ENCODE data around the gene MBD3. TPM values are rescaled to one million over a fixed set of nuclear protein-coding genes. Genes with fewer than 3 reads are reported as not detected.
"Not testable (repeated sequence)": the region's sequence is repeated elsewhere in the genome, so short reads cannot be mapped to it uniquely, and the experiment has no call there.

MBD3 gene
- total RNA-seq: 10 to 100 TPM; 58.1 to 63.7 TPM

- Mint-ChIP-seq H3K4me3 (peak within 1 kb of the TSS; percentile 96), H3K27ac (peak within 1 kb of the TSS; percentile 82), H3K9me3 (no peaks in the 10 kb centered on the region), H3K4me1 (ENCODE audit: low read depth) (peaks cover 20% of the 10 kb centered on the region), H3K36me3 (ENCODE audit: low read depth) (peaks cover 22% of the 10 kb centered on the region), H3K27me3 (ENCODE audit: low read depth) (no peaks in the 10 kb centered on the region)
- CTCF ChIA-PET: interaction anchor here (0.5 to 1.2 kb wide), 5 partner anchors 9 to 300 kb away, joined by 3 to 4 read pairs (median 3); no protein-coding TSS in a partner anchor
- intact Hi-C loops (cut with micrococcal nuclease): loop anchor here (1.0 to 10.0 kb wide), 5 partner anchors 12 to 318 kb away; partner anchors contain the start of genes FAM174C, KLF16, NDUFS7 and UQCR11
- DNase-seq: peak; percentile 84
Observed at GRCh38 chr19:1592755-1593500, at the start of gene MBD3. TSS of gene MBD3 (minus strand) at chr19:1592865. CDS start at chr19:1592631, 234 bp downstream.

- intact Hi-C loops (cut with micrococcal nuclease); H3K27me3 Mint-ChIP-seq (ENCODE audit: low read depth); CTCF ChIA-PET: not testable (repeated sequence)
Observed at GRCh38 chr19:1640893-1641448, 48.3 kb upstream of the MBD3 start.

GRCh38 chr19:1636325-1637236 is 43.9 kb upstream of the MBD3 start:
- Mint-ChIP-seq H3K27me3 (ENCODE audit: low read depth) (no peaks in the 10 kb centered on the region), H3K4me3 (no peak overlapping the region), H3K36me3 (ENCODE audit: low read depth) (peaks cover 18% of the 10 kb centered on the region), H3K4me1 (ENCODE audit: low read depth) (peaks cover 2% of the 10 kb centered on the region), H3K9me3 (no peaks in the 10 kb centered on the region), H3K27ac (no peak overlapping the region)
- CTCF ChIA-PET: interaction anchor here (0.7 kb wide), 1 partner anchor 340 kb away, joined by 5 read pairs; no protein-coding TSS in a partner anchor
- intact Hi-C loops (cut with micrococcal nuclease): no loop called here
- DNase-seq: no peak

More at GRCh38 chr19:1640893-1641448, 48.3 kb upstream of the MBD3 start:
- not testable (repeated sequence) for H3K4me3 Mint-ChIP-seq; DNase-seq; H3K27ac Mint-ChIP-seq; H3K9me3 Mint-ChIP-seq; H3K4me1 Mint-ChIP-seq (ENCODE audit: low read depth)
- peaks cover 13% of the 10 kb centered on the region for H3K36me3 Mint-ChIP-seq (ENCODE audit: low read depth)

- Mint-ChIP-seq H3K36me3 (ENCODE audit: low read depth) (peaks cover 18% of the 10 kb centered on the region), H3K9me3 (no peaks in the 10 kb centered on the region), H3K27ac (no peak overlapping the region), H3K4me1 (ENCODE audit: low read depth) (peaks cover 2% of the 10 kb centered on the region), H3K4me3 (no peak overlapping the region), H3K27me3 (ENCODE audit: low read depth) (no peaks in the 10 kb centered on the region)
- intact Hi-C loops (cut with micrococcal nuclease): no loop called here
- CTCF ChIA-PET: interaction anchor here (1.1 kb wide), 1 partner anchor 89 kb away, joined by 3 read pairs; no protein-coding TSS in a partner anchor
- DNase-seq: no peak
Observed at GRCh38 chr19:1634938-1635243, 42.2 kb upstream of the MBD3 start.

- Mint-ChIP-seq H3K36me3 (ENCODE audit: low read depth) (peaks cover 16% of the 10 kb centered on the region), H3K27me3 (ENCODE audit: low read depth) (no peaks in the 10 kb centered on the region), H3K4me3 (no peak overlapping the region), H3K27ac (no peak overlapping the region), H3K4me1 (ENCODE audit: low read depth) (peaks cover 2% of the 10 kb centered on the region), H3K9me3 (no peaks in the 10 kb centered on the region)
- intact Hi-C loops (cut with micrococcal nuclease): no loop called here
- CTCF ChIA-PET: interaction anchor here (1.1 kb wide), 1 partner anchor 88 kb away, joined by 3 read pairs; no protein-coding TSS in a partner anchor
- DNase-seq: no peak
Observed at GRCh38 chr19:1634242-1634937, 41.7 kb upstream of the MBD3 start.

- no peak for DNase-seq
- H3K27ac Mint-ChIP-seq: no peak overlapping the region
- H3K4me1 Mint-ChIP-seq (ENCODE audit: low read depth): no peaks in the 10 kb centered on the region
- intact Hi-C loops (cut with micrococcal nuclease): no loop called here
- H3K36me3 Mint-ChIP-seq (ENCODE audit: low read depth): peaks cover 12% of the 10 kb centered on the region
- no peak overlapping the region for H3K4me3 Mint-ChIP-seq
- H3K27me3 Mint-ChIP-seq (ENCODE audit: low read depth): no peaks in the 10 kb centered on the region
- CTCF ChIA-PET: no interaction called here
- H3K9me3 Mint-ChIP-seq: no peaks in the 10 kb centered on the region
Observed at GRCh38 chr19:1633269-1633826, 40.7 kb upstream of the MBD3 start.

GRCh38 chr19:1632462-1633268 is 40.0 kb upstream of the MBD3 start:
- no peaks in the 10 kb centered on the region for H3K9me3 Mint-ChIP-seq
- intact Hi-C loops (cut with micrococcal nuclease): no loop called here
- no peak for DNase-seq
- no peaks in the 10 kb centered on the region for H3K4me1 Mint-ChIP-seq (ENCODE audit: low read depth)
- H3K27ac Mint-ChIP-seq: no peak overlapping the region
- peaks cover 10% of the 10 kb centered on the region for H3K36me3 Mint-ChIP-seq (ENCODE audit: low read depth)
- no peaks in the 10 kb centered on the region for H3K27me3 Mint-ChIP-seq (ENCODE audit: low read depth)
- H3K4me3 Mint-ChIP-seq: no peak overlapping the region
- CTCF ChIA-PET: interaction anchor here (1.0 kb wide), 1 partner anchor 164 kb away, joined by 3 read pairs; no protein-coding TSS in a partner anchor

- no peak for DNase-seq
- Mint-ChIP-seq H3K36me3 (ENCODE audit: low read depth) (peaks cover 10% of the 10 kb centered on the region), H3K27me3 (ENCODE audit: low read depth) (no peaks in the 10 kb centered on the region), H3K4me3 (no peak overlapping the region), H3K4me1 (ENCODE audit: low read depth) (no peaks in the 10 kb centered on the region), H3K9me3 (no peaks in the 10 kb centered on the region), H3K27ac (no peak overlapping the region)
- CTCF ChIA-PET: interaction anchor here (1.0 kb wide), 1 partner anchor 165 kb away, joined by 3 read pairs; no protein-coding TSS in a partner anchor
- intact Hi-C loops (cut with micrococcal nuclease): no loop called here
Observed at GRCh38 chr19:1631557-1632100, 39.0 kb upstream of the MBD3 start.

- no peak overlapping the region for H3K4me3 Mint-ChIP-seq
- CTCF ChIA-PET: no interaction called here
- no peaks in the 10 kb centered on the region for H3K9me3 Mint-ChIP-seq
- intact Hi-C loops (cut with micrococcal nuclease): no loop called here
- no peaks in the 10 kb centered on the region for H3K4me1 Mint-ChIP-seq (ENCODE audit: low read depth)
- peaks cover 11% of the 10 kb centered on the region for H3K36me3 Mint-ChIP-seq (ENCODE audit: low read depth)
- no peaks in the 10 kb centered on the region for H3K27me3 Mint-ChIP-seq (ENCODE audit: low read depth)
- H3K27ac Mint-ChIP-seq: no peak overlapping the region
- no peak for DNase-seq
Observed at GRCh38 chr19:1630811-1631210, 38.1 kb upstream of the MBD3 start.

GRCh38 chr19:1630012-1630411 is 37.3 kb upstream of the MBD3 start:
- CTCF ChIA-PET: no interaction called here
- DNase-seq: no peak
- intact Hi-C loops (cut with micrococcal nuclease): no loop called here
- H3K9me3 Mint-ChIP-seq: no peaks in the 10 kb centered on the region
- H3K27me3 Mint-ChIP-seq (ENCODE audit: low read depth): no peaks in the 10 kb centered on the region
- no peak overlapping the region for H3K4me3 Mint-ChIP-seq
- no peaks in the 10 kb centered on the region for H3K4me1 Mint-ChIP-seq (ENCODE audit: low read depth)
- H3K36me3 Mint-ChIP-seq (ENCODE audit: low read depth): peaks cover 6% of the 10 kb centered on the region
- H3K27ac Mint-ChIP-seq: no peak overlapping the region
